DMS153 treated with DMSO at 0.1 percent for 48 hours (cell line): ENCODE results near the gene C7.
"Not testable (repeated sequence)": the region's sequence is repeated elsewhere in the genome, so short reads cannot be mapped to it uniquely, and the experiment has no call there.

Source experiments
- DNase-seq: peaks from one replicate; lab custom pipeline; 2025; ENCODE audit not compliant: unreplicated experiment; lab: John Stamatoyannopoulos, UW

The C7 gene

GRCh38 chr5:40909264-40909663 is at the start of gene C7:
Gene C7, plus strand, starts transcription at chr5:40909497. Its CDS starts 114 bp downstream, at chr5:40909611.
- no peak for DNase-seq

GRCh38 chr5:40860711-40861110 is 48.6 kb upstream of the C7 start:
- DNase-seq: no peak

- DNase-seq: not testable (repeated sequence)
These were observed 44.3 kb upstream of the C7 start for GRCh38 chr5:40865004-40865403.

- DNase-seq: no peak
These were observed 42.5 kb upstream of the C7 start for GRCh38 chr5:40866844-40867243.

GRCh38 chr5:40869384-40869783 is 39.9 kb upstream of the C7 start:
- DNase-seq: no peak

- no peak for DNase-seq
These were observed 38.1 kb upstream of the C7 start for GRCh38 chr5:40871177-40871576.

GRCh38 chr5:40872253-40872652 is 37.0 kb upstream of the C7 start:
- DNase-seq: not testable (repeated sequence)

GRCh38 chr5:40873286-40873880 is 35.9 kb upstream of the C7 start:
- DNase-seq: no peak

- no peak for DNase-seq
These were observed 33.3 kb upstream of the C7 start for GRCh38 chr5:40875958-40876357.

GRCh38 chr5:40877371-40877988 is 31.8 kb upstream of the C7 start:
- no peak for DNase-seq

- peak; percentile 29 for DNase-seq
These were observed 29.9 kb upstream of the C7 start for GRCh38 chr5:40879163-40879942.

GRCh38 chr5:40882291-40882690 is 27.0 kb upstream of the C7 start:
- DNase-seq: no peak

GRCh38 chr5:40883051-40883450 is 26.2 kb upstream of the C7 start:
- DNase-seq: not testable (repeated sequence)

- DNase-seq: not testable (repeated sequence)
These were observed 13.6 kb upstream of the C7 start for GRCh38 chr5:40895440-40896425.

- DNase-seq: peak; percentile 43
These were observed 4.9 kb upstream of the C7 start for GRCh38 chr5:40904205-40904993.

- no peak for DNase-seq
These were observed 4.3 kb upstream of the C7 start for GRCh38 chr5:40904994-40905306.

GRCh38 chr5:40906351-40906751 is 2.9 kb upstream of the C7 start:
- no peak for DNase-seq

- no peak for DNase-seq
These were observed 426 bp downstream of the C7 start for GRCh38 chr5:40909723-40910122.

GRCh38 chr5:40911266-40911665 is 2.0 kb downstream of the C7 start:
- no peak for DNase-seq

GRCh38 chr5:40914835-40915234 is 5.5 kb downstream of the C7 start:
- no peak for DNase-seq
